HG03521 (cell line): ENCODE data around the gene NRARP.

Experiments used
- ATAC-seq: cut with Tn5 transposase; IDR thresholded peaks from one replicate; pipeline ENCODE4 v1.9.1; 2021; ENCODE audit warnings: mild to moderate bottlenecking, moderate library complexity; ENCODE audit not compliant: unreplicated experiment

The NRARP gene

GRCh38 chr9:137311986-137312851 lies 10.1 kb upstream of the NRARP start:
- ATAC-seq: no peak

DNA sequence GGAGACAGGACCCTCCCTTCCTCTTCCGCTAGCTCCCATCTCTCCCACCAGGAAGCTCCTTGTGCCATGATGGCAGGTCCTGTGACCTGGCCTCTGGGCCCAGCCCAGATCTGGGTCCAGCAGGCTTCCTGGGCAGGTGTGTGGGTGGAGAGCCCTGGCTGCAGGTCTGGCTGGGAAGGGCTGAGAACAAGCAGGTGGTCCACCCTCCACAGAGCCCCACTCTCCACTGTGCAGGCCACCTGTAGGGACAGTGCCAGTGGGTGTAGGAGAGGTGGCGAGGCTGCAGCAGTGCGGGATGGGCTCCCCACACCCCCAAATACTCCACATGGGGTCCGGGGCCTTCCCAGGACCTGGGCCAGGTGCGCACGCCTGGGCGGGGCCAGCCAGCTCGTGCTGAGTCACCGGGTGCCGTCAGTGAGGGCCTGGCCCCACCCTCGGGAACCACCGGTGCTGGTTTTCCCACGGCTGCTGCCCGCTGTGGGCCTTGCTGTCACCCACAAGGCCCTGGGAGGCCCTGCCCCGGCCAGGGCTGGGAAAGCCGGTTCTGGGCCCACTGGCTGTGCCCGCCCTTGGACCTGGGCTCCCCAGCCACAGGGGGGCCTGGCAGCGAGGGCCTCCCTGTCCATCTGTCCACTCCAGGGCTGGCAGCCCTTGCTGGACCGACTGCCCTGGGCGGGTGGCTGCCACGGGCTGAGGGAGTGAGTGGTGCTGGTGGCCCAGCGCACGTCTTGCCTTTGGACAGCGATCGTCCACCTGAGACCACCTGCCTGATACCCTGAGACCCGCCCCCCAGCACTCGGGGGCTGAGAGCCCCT lies 9.3 kb upstream of the NRARP start:
- ATAC-seq: no peak

DNA sequence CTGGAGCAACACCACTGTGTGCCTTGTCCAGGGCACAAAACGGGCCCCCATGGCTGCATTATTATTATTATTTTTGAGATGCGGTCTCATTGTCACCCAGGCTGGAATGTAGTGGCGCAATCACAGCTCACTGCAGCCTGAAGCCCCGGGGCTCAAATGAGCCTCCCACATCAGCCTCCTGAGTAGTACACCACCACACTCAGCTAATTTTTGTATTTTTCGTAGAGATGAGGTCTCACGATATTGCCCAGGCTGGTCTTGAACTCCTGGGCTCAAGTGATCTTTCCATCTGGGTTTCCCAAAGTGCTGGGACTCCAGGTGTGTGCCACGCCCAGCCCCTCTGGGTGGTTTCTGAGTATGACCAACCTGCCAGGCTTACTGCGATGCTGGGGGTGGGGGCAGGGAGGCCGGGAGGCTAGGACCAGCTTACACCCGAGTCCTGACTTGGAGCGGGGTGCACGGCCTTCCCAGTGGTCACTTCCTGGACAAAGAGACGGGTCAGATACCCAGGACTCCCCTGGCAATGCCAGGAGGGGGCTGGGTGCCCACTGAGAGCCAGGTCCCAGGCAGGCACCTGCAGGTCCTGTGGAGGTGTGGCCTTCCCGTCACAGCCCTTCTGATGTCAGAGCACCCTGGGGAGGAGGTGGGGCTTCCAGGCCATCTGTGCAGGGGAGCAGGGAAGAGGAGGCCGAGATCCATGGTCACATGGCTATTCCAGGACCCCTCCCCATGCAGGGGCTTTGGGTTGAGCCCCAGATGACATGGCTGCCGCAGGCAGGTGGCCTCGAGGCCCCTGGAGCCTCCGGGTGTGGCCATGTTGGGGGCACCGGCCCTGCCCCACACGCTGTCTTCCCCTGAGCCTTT lies 8.3 kb upstream of the NRARP start:
- ATAC-seq: no peak

DNA sequence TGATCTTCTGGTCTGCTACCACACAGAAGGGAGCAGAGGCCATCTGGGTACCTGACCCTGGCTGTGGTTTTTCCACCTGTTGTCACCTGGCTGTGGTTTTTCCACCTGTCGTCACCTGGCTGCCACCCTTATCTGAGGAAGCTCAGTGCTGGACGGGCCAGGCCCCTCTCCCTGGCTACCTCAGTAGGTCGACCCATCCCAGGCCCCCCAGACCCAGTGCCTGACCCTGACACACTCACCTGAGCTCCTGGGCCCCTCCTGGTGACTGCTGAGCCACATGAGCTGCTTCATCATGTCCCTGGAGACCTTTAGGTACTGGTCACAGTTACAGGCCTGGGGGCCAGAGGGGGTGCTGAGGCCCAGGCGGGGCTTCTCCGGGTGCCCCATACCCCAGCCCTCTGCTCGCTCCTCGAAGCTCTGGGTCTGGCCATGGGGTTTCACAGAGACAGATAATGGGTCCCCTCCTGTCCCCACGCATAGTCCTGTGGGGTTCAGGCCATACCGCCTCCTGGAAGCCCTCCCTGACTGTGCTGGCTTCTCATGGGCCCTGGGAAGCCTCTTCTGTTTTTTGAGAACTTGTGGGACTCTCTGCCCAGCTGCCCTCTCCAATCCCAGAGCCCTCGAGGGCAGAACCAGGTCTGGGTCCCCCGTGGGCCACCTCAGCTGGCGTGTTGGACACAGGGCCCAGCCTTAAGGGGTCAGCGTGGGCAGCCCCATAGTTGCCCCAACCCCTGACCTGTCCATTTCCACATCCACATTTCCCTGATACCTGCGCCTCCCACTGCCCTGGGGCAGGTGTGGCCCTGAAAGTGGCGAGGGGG lies 7.5 kb upstream of the NRARP start:
- no peak for ATAC-seq

DNA sequence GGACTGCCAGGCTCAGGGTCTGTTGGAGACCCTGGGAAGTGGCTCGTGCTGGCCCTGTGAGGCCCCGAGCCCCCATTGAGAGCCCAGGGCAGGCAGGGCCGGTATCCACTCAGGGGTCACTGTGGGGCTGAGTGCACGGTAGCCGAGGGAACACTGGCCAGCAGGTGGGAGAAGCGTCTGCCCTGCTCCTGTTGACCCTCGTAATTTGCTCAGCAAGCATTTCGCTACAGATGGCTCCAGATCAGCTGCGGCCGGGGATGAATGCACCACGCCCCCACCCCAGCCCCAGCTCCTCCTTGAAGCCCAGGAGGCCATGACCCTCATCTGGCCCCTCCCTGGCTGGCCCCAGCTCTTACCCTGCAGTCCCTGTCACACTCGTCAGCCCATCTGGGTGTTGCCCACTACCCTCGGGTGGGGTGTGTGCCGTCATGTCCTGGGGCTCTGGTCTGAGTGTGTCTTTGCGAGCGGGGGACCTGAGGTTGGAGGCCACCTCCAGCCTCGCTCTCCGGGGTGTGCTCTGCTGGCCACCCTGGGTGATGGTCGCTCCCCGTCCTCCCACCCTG lies 6.1 kb upstream of the NRARP start:
- no peak for ATAC-seq

- no peak for ATAC-seq
These were observed 5.4 kb upstream of the NRARP start for GRCh38 chr9:137307255-137308056.

- ATAC-seq: no peak
These were observed 4.8 kb upstream of the NRARP start for GRCh38 chr9:137306850-137307254.

- no peak for ATAC-seq
These were observed 4.2 kb upstream of the NRARP start for GRCh38 chr9:137306066-137306849.

DNA sequence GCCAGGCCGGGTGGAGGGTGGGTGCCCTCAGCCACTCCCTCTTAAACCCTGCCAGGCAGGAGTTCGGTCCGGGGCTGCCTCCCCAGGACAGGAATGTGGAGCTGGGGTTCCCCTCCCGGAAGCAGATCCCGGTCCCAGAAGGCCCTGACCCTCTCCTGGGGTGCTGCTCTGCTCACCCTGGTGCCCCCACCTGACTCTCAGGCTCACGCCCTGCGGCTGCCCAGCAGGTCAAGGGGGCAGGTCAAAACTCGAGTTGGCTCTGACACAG lies 3.7 kb upstream of the NRARP start:
- ATAC-seq: no peak

- no peak for ATAC-seq
These were observed 3.2 kb upstream of the NRARP start for GRCh38 chr9:137305060-137305797.

- ATAC-seq: no peak
These were observed 2.5 kb upstream of the NRARP start for GRCh38 chr9:137304383-137305059.

DNA sequence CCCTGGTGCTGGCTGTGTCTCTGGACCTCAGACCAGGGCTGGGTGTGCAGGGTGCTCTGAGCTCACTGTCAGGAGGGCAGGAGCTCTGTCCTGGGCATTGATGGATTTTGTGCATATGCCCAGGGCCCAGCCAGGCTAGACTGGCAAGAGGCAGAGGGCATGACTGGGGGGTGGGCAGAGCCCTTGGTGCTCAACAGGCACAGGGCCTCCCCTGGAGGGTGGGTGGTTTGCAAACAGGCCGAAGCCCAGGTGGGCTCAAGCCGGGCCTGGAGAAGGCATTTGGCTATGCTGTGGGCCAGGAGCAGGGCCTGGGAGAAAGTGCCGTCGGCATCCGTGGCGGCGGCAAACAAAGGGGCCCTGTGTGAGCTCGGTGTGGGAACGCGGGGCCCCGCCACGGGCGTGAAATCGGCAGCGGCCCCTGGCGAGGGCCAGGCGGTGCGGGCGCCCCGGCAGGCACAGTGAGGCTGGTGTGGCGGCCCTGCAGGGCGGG lies 1.9 kb upstream of the NRARP start:
- ATAC-seq: no peak

GRCh38 chr9:137303151-137303892 lies 1.3 kb upstream of the NRARP start:
- no peak for ATAC-seq

DNA sequence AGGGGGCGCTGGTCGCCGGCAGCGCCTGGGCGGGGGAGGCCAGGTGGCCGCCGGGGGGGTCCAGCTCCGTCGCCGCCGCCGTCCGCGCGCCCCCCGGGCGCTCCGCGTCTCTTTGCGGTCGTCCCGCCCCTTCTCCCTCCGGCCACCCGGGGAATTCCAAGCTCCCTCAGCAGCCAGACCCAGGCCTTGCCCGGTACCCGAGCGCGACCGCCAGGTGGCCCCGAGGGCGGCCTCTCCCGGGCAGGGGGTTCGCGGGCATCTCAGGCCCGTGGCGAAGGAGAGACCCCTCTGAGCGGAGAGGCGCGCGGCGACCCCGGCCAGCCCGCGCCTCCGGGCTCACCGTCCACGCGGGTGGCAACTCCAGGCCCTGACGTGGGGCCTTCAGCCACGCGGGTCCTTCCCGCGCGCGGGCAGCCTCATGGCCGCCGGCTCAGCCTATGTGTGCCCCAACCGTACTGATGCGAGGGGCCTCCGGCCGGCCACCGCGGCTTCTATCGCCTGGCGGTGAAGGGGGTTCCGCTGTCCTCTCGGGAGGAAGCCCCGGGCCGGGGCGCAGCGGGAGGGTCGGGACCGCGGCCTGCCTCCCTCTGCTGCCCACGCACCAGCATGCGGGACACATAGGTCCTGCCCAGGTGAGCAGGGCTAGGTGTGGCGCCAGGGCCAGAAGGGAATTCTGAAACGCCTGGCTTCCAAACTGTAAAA lies 529 bp upstream of the NRARP start:
- ATAC-seq: peak; percentile 36

- peak; percentile 19 for ATAC-seq
These were observed 757 bp downstream of the NRARP start for GRCh38 chr9:137301081-137301947.
